Trophoblast cell (in vitro differentiated cells and primary cell): ENCODE measurements around the gene CHKB. TPM values are rescaled to one million over a fixed set of nuclear protein-coding genes. Genes with fewer than 3 reads are reported as not detected.

Source experiments
- DNase-seq, 2 donors: peaks; one replicate each; pipeline ENCODE4 v3.0.0-alpha.2; 2016
- H2AFZ ChIP-seq: 2 replicates; pipeline ENCODE4 v1.6.1; 2013; ENCODE audit warnings: low read length, moderate library complexity, mild to moderate bottlenecking; ENCODE audit not compliant: insufficient read depth, poor library complexity
- H2AK5ac ChIP-seq: 2 replicates; pipeline ENCODE4 v1.6.1; 2013; ENCODE audit warnings: mild to moderate bottlenecking, low read length
- H2BK120ac ChIP-seq: 2 replicates; pipeline ENCODE4 v1.6.1; 2013; ENCODE audit warnings: low read length, mild to moderate bottlenecking, moderate library complexity; ENCODE audit not compliant: insufficient read depth, poor library complexity
- H2BK12ac ChIP-seq: 2 replicates; pipeline ENCODE4 v1.6.1; 2013; ENCODE audit warnings: mild to moderate bottlenecking, low read length, moderate library complexity
- H2BK5ac ChIP-seq: 2 replicates; pipeline ENCODE4 v1.6.1; 2013; ENCODE audit warnings: low read length, low read depth, moderate library complexity, mild to moderate bottlenecking; ENCODE audit not compliant: poor library complexity
- H3K14ac ChIP-seq: 2 replicates; pipeline ENCODE4 v1.6.1; 2013; ENCODE audit warnings: mild to moderate bottlenecking, low read length
- H3K18ac ChIP-seq: 2 replicates; pipeline ENCODE4 v1.6.1; 2013; ENCODE audit warnings: mild to moderate bottlenecking, low read length
- H3K23ac ChIP-seq: 2 replicates; pipeline ENCODE4 v1.6.1; 2013; ENCODE audit warnings: low read length
- H3K27ac ChIP-seq: 2 replicates; pipeline ENCODE4 v1.5.1; 2013; ENCODE audit warnings: low read depth, mild to moderate bottlenecking, inconsistent platforms, low read length, moderate library complexity
- H3K27me3 ChIP-seq: 2 replicates; pipeline ENCODE4 v1.6.1; 2013; ENCODE audit warnings: inconsistent platforms, mild to moderate bottlenecking, low read length, moderate library complexity; ENCODE audit not compliant: insufficient read depth
- H3K36me3 ChIP-seq, 2 experiments: 1 replicate in 1 of 2; 2 replicates in 1 of 2; pipeline ENCODE4 v1.6.1; 2013; ENCODE audit warnings: low read length in 2 of 2, mild to moderate bottlenecking in 2 of 2, moderate library complexity in 1 of 2; ENCODE audit not compliant: insufficient read depth in 2 of 2, control insufficient read depth in 1 of 2
- H3K4ac ChIP-seq: 2 replicates; pipeline ENCODE4 v1.6.1; 2013; ENCODE audit warnings: low read depth, mild to moderate bottlenecking, low read length, moderate library complexity
- H3K4me1 ChIP-seq, 2 experiments: 1 replicate in 1 of 2; 2 replicates in 1 of 2; pipeline ENCODE4 v1.6.1; 2013; ENCODE audit warnings: low read length in 2 of 2, mild to moderate bottlenecking in 2 of 2, moderate library complexity in 1 of 2; ENCODE audit not compliant: insufficient read depth in 2 of 2, control insufficient read depth in 1 of 2
- H3K4me2 ChIP-seq: 2 replicates; pipeline ENCODE4 v1.6.1; 2013; ENCODE audit warnings: inconsistent platforms, mild to moderate bottlenecking, low read length, moderate library complexity
- H3K4me3 ChIP-seq: 2 replicates; pipeline ENCODE4 v1.5.1; 2013; ENCODE audit warnings: mild to moderate bottlenecking, low read depth, low read length, inconsistent platforms
- H3K79me1 ChIP-seq: one replicate; pipeline ENCODE4 v1.6.1; 2013; ENCODE audit warnings: low read length
- H3K79me2 ChIP-seq: 2 replicates; pipeline ENCODE4 v1.6.1; 2013; ENCODE audit warnings: low read length, mild to moderate bottlenecking; ENCODE audit not compliant: control insufficient read depth, insufficient read depth, poor library complexity
- H3K9ac ChIP-seq: 2 replicates; pipeline ENCODE4 v1.6.1; 2013; ENCODE audit warnings: mild to moderate bottlenecking, low read length
- H3K9me3 ChIP-seq: 2 replicates; pipeline ENCODE4 v1.6.1; 2013; ENCODE audit warnings: low read depth, mild to moderate bottlenecking, control low read depth, inconsistent platforms, low read length; ENCODE audit not compliant: insufficient read depth
- H4K12ac ChIP-seq: 2 replicates; pipeline ENCODE4 v1.6.1; 2013; ENCODE audit warnings: low read depth, mild to moderate bottlenecking, low read length, moderate library complexity
- H4K8ac ChIP-seq: 2 replicates; pipeline ENCODE4 v1.6.1; 2013; ENCODE audit warnings: low read depth, mild to moderate bottlenecking, low read length, moderate library complexity
- H4K91ac ChIP-seq: one replicate; pipeline ENCODE4 v1.6.1; 2013; ENCODE audit warnings: low read depth, mild to moderate bottlenecking, low read length, moderate library complexity
- WGBS: extraction: QIAGEN DNeasy Blood & Tissue Kit; methylation state at CpG from one replicate; pipeline ENCODE4 v1.1.7; 2013; ENCODE audit warnings: missing lambda C conversion rate; ENCODE audit not compliant: insufficient read length, insufficient coverage; ENCODE audit errors: extremely low coverage; 5-methylcytosine and 5-hydroxymethylcytosine counted together
- polyA plus RNA-seq: library from polyadenylated mRNA; stranded (reverse); fragments of 200-250 nt; gene quantifications from 2 replicates; pipeline ENCODE4 v1.2.3, GENCODE V29; 2013

CHKB gene, protein sequence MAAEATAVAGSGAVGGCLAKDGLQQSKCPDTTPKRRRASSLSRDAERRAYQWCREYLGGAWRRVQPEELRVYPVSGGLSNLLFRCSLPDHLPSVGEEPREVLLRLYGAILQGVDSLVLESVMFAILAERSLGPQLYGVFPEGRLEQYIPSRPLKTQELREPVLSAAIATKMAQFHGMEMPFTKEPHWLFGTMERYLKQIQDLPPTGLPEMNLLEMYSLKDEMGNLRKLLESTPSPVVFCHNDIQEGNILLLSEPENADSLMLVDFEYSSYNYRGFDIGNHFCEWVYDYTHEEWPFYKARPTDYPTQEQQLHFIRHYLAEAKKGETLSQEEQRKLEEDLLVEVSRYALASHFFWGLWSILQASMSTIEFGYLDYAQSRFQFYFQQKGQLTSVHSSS
- 40.3 and 43.1 TPM in 2 replicates for polyA plus RNA-seq

DNA sequence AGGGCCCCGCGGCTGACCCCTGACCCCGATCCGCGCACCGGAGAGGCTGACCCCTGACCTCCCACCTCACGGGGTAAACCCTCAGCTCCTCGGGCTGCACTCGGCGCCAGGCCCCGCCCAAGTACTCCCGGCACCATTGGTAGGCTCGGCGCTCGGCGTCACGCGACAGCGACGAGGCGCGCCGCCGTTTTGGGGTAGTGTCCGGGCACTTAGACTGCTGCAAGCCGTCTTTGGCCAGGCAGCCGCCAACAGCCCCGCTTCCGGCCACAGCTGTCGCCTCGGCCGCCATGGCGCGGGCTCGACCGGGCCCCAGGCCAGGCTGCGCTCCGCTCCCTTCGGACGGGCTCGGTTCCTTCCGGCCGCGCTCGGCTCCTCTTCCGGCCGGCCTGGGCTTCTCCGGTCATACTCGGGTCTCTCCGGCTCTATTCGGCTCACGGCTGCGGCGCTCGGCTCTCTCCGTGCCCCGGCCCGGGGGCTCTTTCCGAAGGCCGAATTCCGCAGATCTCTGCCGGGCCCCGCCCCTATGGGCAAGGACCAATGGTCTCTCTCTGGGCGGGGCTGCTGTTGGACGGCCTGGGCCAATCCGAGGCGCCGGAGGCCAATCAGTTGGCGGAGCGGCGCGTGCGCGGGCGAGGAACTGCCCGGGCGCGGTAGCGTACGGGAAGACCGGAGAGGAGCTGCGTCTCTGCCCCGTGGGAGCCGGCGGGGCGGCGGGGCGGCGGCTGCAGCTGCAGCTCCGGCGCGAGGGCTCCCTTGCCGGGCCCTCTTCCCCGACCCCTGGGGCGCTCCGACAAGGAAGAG, at the start of gene CHKB:
TSS of gene CHKB (minus strand) at position 357 of the 801 bp plus-strand sequence. CDS start at position 289, 68 bp downstream.
- H3K9me3 ChIP-seq, result no peaks in the 10 kb centered on the region

DNA sequence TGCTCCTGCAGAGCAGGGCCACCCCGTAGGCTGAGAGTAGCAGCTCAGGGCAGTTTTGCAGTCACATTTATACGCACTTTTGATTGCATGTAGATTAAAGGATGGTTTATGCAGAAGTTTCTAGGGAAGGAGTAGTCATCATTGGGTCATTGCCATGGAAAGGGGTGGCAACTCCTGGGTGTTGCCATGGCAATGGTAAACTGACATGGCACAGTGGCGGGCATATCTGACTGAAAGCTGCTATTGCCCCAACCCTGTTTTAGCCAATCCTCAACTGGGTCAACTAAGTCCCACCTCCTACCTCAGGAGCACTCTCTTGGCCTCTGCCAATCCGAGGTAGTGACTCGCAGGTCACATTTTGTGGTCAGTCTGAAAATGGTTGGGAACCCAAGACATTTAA, 47.7 kb upstream of the CHKB start:
- peaks cover 3% of the 10 kb centered on the region for H3K9me3 ChIP-seq
- peaks cover 5% of the 10 kb centered on the region for H3K79me2 ChIP-seq
- no peak overlapping the region for H4K91ac ChIP-seq
- H2BK5ac ChIP-seq, result no peak overlapping the region
- H2BK12ac ChIP-seq, result no peak overlapping the region
- no peak overlapping the region for H3K4me3 ChIP-seq
- H4K12ac ChIP-seq, result no peak overlapping the region
- H2AFZ ChIP-seq, result no peak overlapping the region
- H2AK5ac ChIP-seq, result no peak overlapping the region
- H3K14ac ChIP-seq, result no peak overlapping the region
- no CpG with 5 or more reads among the region's 5 CpGs for WGBS
- no peak overlapping the region for H3K9ac ChIP-seq
- peaks cover 12 to 13% of the 10 kb centered on the region in 2 experiments for H3K4me1 ChIP-seq
- no peak overlapping the region for H3K18ac ChIP-seq
- DNase-seq, result no peak
- H3K27me3 ChIP-seq, result no peaks in the 10 kb centered on the region
- H3K36me3 ChIP-seq, result peaks cover 5 to 9% of the 10 kb centered on the region in 2 experiments
- no peak overlapping the region for H3K4me2 ChIP-seq
- peaks cover 7% of the 10 kb centered on the region for H3K79me1 ChIP-seq
- no peak overlapping the region for H3K27ac ChIP-seq
- no peak overlapping the region for H3K4ac ChIP-seq
- no peak overlapping the region for H3K23ac ChIP-seq
- no peak overlapping the region for H2BK120ac ChIP-seq
- H4K8ac ChIP-seq, result no peak overlapping the region

More for the DNA sequence above, at the start of gene CHKB:
- peaks cover 8% of the 10 kb centered on the region for H3K79me1 ChIP-seq
- peak within 1 kb of the TSS; percentile 99 for H3K14ac ChIP-seq
- H4K12ac ChIP-seq, result peak within 1 kb of the TSS; percentile 97
- peak within 1 kb of the TSS; percentile 99 for H3K18ac ChIP-seq
- H3K4ac ChIP-seq, result peak within 1 kb of the TSS; percentile 90
- peak within 1 kb of the TSS; percentile 96 for H3K4me2 ChIP-seq
- H3K9ac ChIP-seq, result peak within 1 kb of the TSS; percentile 95
- H3K4me1 ChIP-seq, result peaks cover 21 to 25% of the 10 kb centered on the region in 2 experiments
- H3K27ac ChIP-seq, result peak within 1 kb of the TSS; percentile 98
- peaks cover 8% of the 10 kb centered on the region for H3K79me2 ChIP-seq
- peak within 1 kb of the TSS; percentile 96 for H2AFZ ChIP-seq
- peak within 1 kb of the TSS; percentile 87 for H3K4me3 ChIP-seq
- H3K27me3 ChIP-seq, result no peaks in the 10 kb centered on the region
- peak within 1 kb of the TSS; percentile 99 for H4K8ac ChIP-seq
- peak; percentile 98 to 100 for DNase-seq
- H2AK5ac ChIP-seq, result peak within 1 kb of the TSS; percentile 81
- no peak within 1 kb of the TSS for H2BK12ac ChIP-seq
- peak within 1 kb of the TSS; percentile 98 for H2BK120ac ChIP-seq
- H2BK5ac ChIP-seq, result peak within 1 kb of the TSS; percentile 97
- H4K91ac ChIP-seq, result peak within 1 kb of the TSS; percentile 98
- peaks cover 22 to 26% of the 10 kb centered on the region in 2 experiments for H3K36me3 ChIP-seq
- peak within 1 kb of the TSS; percentile 3 for H3K23ac ChIP-seq
- no CpG with 5 or more reads among the region's 96 CpGs for WGBS

DNA sequence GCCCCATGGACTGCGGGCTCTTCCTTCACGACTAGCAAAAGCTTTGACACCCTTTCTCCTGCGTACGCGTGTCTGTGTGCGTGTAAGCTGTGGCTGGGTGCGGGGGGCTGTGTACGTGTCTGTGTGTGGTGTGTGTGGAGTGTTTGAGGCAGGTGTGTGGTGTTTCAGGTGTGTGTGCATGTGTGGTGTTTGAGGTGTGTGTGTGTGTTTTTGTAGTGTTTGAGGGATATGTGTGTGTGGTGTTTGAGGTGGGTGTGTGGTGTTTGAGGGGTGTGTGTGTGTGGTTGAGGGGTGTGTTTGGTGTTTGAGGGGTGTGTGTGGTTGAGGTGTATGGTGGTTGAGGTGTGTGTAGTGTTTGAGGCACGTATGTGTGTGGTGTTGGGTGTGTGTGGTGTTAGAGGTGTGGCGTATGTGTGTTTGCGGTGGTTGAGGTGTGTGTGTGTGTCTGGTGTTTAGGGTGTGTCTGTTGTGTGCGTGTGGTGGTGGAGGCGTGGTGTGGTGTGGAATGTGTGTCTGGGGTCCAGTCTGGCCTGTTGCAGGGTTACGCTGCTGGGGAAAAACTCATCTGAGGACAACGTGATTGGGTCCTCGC, 46.0 kb upstream of the CHKB start:
- H3K18ac ChIP-seq, result peak overlapping the region; percentile 26
- H2AK5ac ChIP-seq, result no peak overlapping the region
- peak overlapping the region; percentile 57 for H3K4me2 ChIP-seq
- H4K91ac ChIP-seq, result no peak overlapping the region
- H3K79me2 ChIP-seq, result peaks cover 5% of the 10 kb centered on the region
- H4K12ac ChIP-seq, result peak overlapping the region; percentile 10
- H3K79me1 ChIP-seq, result peaks cover 7% of the 10 kb centered on the region
- H3K14ac ChIP-seq, result peak overlapping the region; percentile 14
- no peak for DNase-seq
- peak overlapping the region; percentile 50 for H2AFZ ChIP-seq
- no peaks in the 10 kb centered on the region for H3K27me3 ChIP-seq
- peak overlapping the region; percentile 20 for H2BK12ac ChIP-seq
- H3K4me1 ChIP-seq, result peaks cover 12 to 13% of the 10 kb centered on the region in 2 experiments
- H3K27ac ChIP-seq, result no peak overlapping the region
- peak overlapping the region; percentile 64 for H3K4me3 ChIP-seq
- no peak overlapping the region for H2BK5ac ChIP-seq
- peaks cover 9 to 13% of the 10 kb centered on the region in 2 experiments for H3K36me3 ChIP-seq
- H3K23ac ChIP-seq, result peak overlapping the region; percentile 1
- no peak overlapping the region for H3K4ac ChIP-seq
- H3K9me3 ChIP-seq, result peaks cover 3% of the 10 kb centered on the region
- H2BK120ac ChIP-seq, result no peak overlapping the region
- no peak overlapping the region for H3K9ac ChIP-seq
- H4K8ac ChIP-seq, result peak overlapping the region; percentile 23
- WGBS, result 100% methylated on average over 2 of the region's 16 CpGs
